HG03139 (cell line): ENCODE measurements around the gene HTRA2.

Experiments
- ATAC-seq: cut with Tn5 transposase; IDR thresholded peaks from one replicate; pipeline ENCODE4 v1.9.1; 2021; ENCODE audit not compliant: unreplicated experiment

The HTRA2 gene

GRCh38 chr2:74499940-74500577, 29.7 kb upstream of the HTRA2 start:
- ATAC-seq, result no peak

GRCh38 chr2:74500578-74500946, 29.2 kb upstream of the HTRA2 start:
- ATAC-seq, result no peak

GRCh38 chr2:74501335-74502071, 28.2 kb upstream of the HTRA2 start:
- ATAC-seq, result no peak

GRCh38 chr2:74502147-74502719, 27.5 kb upstream of the HTRA2 start:
- no peak for ATAC-seq

- ATAC-seq, result peak; percentile 32
These were observed 26.8 kb upstream of the HTRA2 start for GRCh38 chr2:74502720-74503505.

GRCh38 chr2:74503506-74504475, 25.9 kb upstream of the HTRA2 start:
- ATAC-seq, result no peak

GRCh38 chr2:74504591-74504990, 25.1 kb upstream of the HTRA2 start:
- no peak for ATAC-seq

GRCh38 chr2:74505448-74506246, 24.1 kb upstream of the HTRA2 start:
- ATAC-seq, result no peak

- peak; percentile 86 for ATAC-seq
These were observed 22.4 kb upstream of the HTRA2 start, which contains the start of gene PCGF1 for GRCh38 chr2:74507145-74507925. TSS of gene PCGF1 (minus strand) at chr2:74507695. CDS start at chr2:74507668, 27 bp downstream.

- no peak for ATAC-seq
These were observed 21.7 kb upstream of the HTRA2 start for GRCh38 chr2:74507926-74508520.

GRCh38 chr2:74510272-74510671, 19.5 kb upstream of the HTRA2 start:
- no peak for ATAC-seq

GRCh38 chr2:74511104-74511989, 18.4 kb upstream of the HTRA2 start:
- no peak for ATAC-seq

- ATAC-seq, result no peak
These were observed 16.8 kb upstream of the HTRA2 start for GRCh38 chr2:74512744-74513604.

- ATAC-seq, result no peak
These were observed 15.9 kb upstream of the HTRA2 start for GRCh38 chr2:74513605-74514367.

- ATAC-seq, result no peak
These were observed 15.1 kb upstream of the HTRA2 start, which contains the start of gene TLX2 for GRCh38 chr2:74514368-74515270. TSS of gene TLX2 (plus strand) at chr2:74514450. CDS start at chr2:74514807, 357 bp downstream.
